K562 (cell line): ENCODE data around the gene TMEM234. TPM values are rescaled to one million over a fixed set of nuclear protein-coding genes. Genes with fewer than 3 reads are reported as not detected.
A peak's percentile ranks its signal among the peaks of the same experiment; 100 is the strongest.

Experiments used
- ELF4 ChIP-seq: fragments of 450-650 bp; formaldehyde crosslinking; IDR thresholded peaks from 2 replicates; pipeline ENCODE4 v1.4.0; 2022; ENCODE audit warnings: missing genetic modification characterization
- GTF2A2 ChIP-seq: IDR thresholded peaks from 2 replicates; pipeline ENCODE4 v1.6.1; 2016; ENCODE audit warnings: mild to moderate bottlenecking, missing genetic modification characterization, missing compliant biosample characterization
- PURB ChIP-seq: sonication (generic); formaldehyde crosslinking; IDR thresholded peaks from 2 replicates; pipeline ENCODE4 v1.9.0; 2021; ENCODE audit warnings: low read depth, mild to moderate bottlenecking, missing genetic modification reagents
- STAT5B ChIP-seq: fragments of 250-450 bp; sonication (Bioruptor Pico); IDR thresholded peaks from 2 replicates; pipeline ENCODE4 v1.8.0; 2021; ENCODE audit warnings: mild to moderate bottlenecking, inconsistent platforms
- U2AF1 ChIP-seq: fragments of 200-400 bp; formaldehyde crosslinking; optimal IDR thresholded peaks from 2 replicates; pipeline ENCODE3; 2017; ENCODE audit warnings: mild to moderate bottlenecking, low read depth, low read length, moderate library complexity
- ZC3H4 ChIP-seq: sonication (generic); formaldehyde crosslinking; IDR thresholded peaks from 2 replicates; pipeline ENCODE4 v1.9.0; 2021; ENCODE audit warnings: missing genetic modification reagents, borderline replicate concordance
- ZNF146 ChIP-seq: IDR thresholded peaks from one replicate; pipeline ENCODE4 v1.6.1; 2018; ENCODE audit warnings: missing compliant biosample characterization; ENCODE audit not compliant: unreplicated experiment
- polyA plus RNA-seq, 8 experiments: library from polyadenylated mRNA; depleted of rRNA in 4 of 8; stranded (reverse) in 5 of 8; unstranded in 3 of 8; fragments of >200 nt; fragmentation: Nextera tagmentation in 2 of 8; fragmentation: Illumina TruSeq in 1 of 8; extraction: Ambion mirVana in 2 of 8; extraction: Trizol in 1 of 8; gene quantifications; 2 replicates each; pipeline versions ENCODE4 v1.2.1 to v1.2.3, GENCODE V29; 2011 to 2014; ENCODE audit warnings: inconsistent platforms in 1 of 8, missing spikeins in 1 of 8
- total RNA-seq, 7 experiments: library from RNA; depleted of rRNA in 6 of 7; stranded (reverse); fragments of >200 nt in 6 of 7; fragmentation: Illumina TruSeq in 2 of 7; extraction: Trizol in 2 of 7; gene quantifications; 2 replicates each; pipeline versions ENCODE4 v1.2.1 to v1.2.3, GENCODE V29; 2011 to 2021; ENCODE audit warnings: low replicate concordance in 1 of 7
- TF ChIP-seq, protein P1 (sequence below): fragments of 450-650 bp; IDR thresholded peaks from 2 replicates; pipeline ENCODE4 v1.6.1; 2016; ENCODE audit warnings: low read depth

Gene TMEM234
- total and polyA plus RNA-seq, 9 of the 15 experiments (the other 6 are each of a cell fraction or from before 2014, with no cell fraction given) = 5.0 to 12.9 (median 7.6) TPM

DNA sequence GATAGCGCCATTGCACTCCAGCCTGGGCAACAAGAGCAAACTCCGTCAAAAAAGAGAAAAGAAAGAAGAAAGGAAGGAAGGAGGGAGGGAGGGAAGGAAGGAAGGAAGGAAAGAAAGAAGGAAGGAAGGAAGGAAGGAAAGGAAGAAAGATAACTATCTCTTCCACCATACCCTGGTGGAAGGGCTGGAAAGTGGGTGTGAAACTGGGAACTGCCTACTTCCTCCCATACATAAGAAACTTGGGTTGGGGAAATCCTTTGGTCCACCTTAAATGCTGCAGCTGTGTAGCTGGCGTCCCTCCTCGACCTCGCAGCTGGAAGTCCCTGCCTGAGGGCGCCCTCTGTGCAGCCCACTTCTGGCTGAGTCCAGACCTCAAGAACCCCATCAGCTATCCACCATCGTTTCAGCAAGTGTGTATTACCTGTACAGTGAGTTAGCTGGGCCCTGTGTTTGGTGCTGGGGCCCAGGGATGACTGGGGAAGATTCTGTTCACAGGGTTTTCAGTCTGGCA, 20.2 kb upstream of the TMEM234 start (continued):
- TF ChIP-seq STAT5B (no peak), GTF2A2 (tag) (no peak), ZC3H4 (CRISPR knock-in tag) (no peak), PURB (no peak), ELF4 (CRISPR knock-in tag) (peak; percentile 53; the same call in 1 of the 2 replicates), U2AF1 (no peak), ZNF146 (CRISPR knock-in tag) (no peak)
- TF ChIP-seq, protein P1, sequence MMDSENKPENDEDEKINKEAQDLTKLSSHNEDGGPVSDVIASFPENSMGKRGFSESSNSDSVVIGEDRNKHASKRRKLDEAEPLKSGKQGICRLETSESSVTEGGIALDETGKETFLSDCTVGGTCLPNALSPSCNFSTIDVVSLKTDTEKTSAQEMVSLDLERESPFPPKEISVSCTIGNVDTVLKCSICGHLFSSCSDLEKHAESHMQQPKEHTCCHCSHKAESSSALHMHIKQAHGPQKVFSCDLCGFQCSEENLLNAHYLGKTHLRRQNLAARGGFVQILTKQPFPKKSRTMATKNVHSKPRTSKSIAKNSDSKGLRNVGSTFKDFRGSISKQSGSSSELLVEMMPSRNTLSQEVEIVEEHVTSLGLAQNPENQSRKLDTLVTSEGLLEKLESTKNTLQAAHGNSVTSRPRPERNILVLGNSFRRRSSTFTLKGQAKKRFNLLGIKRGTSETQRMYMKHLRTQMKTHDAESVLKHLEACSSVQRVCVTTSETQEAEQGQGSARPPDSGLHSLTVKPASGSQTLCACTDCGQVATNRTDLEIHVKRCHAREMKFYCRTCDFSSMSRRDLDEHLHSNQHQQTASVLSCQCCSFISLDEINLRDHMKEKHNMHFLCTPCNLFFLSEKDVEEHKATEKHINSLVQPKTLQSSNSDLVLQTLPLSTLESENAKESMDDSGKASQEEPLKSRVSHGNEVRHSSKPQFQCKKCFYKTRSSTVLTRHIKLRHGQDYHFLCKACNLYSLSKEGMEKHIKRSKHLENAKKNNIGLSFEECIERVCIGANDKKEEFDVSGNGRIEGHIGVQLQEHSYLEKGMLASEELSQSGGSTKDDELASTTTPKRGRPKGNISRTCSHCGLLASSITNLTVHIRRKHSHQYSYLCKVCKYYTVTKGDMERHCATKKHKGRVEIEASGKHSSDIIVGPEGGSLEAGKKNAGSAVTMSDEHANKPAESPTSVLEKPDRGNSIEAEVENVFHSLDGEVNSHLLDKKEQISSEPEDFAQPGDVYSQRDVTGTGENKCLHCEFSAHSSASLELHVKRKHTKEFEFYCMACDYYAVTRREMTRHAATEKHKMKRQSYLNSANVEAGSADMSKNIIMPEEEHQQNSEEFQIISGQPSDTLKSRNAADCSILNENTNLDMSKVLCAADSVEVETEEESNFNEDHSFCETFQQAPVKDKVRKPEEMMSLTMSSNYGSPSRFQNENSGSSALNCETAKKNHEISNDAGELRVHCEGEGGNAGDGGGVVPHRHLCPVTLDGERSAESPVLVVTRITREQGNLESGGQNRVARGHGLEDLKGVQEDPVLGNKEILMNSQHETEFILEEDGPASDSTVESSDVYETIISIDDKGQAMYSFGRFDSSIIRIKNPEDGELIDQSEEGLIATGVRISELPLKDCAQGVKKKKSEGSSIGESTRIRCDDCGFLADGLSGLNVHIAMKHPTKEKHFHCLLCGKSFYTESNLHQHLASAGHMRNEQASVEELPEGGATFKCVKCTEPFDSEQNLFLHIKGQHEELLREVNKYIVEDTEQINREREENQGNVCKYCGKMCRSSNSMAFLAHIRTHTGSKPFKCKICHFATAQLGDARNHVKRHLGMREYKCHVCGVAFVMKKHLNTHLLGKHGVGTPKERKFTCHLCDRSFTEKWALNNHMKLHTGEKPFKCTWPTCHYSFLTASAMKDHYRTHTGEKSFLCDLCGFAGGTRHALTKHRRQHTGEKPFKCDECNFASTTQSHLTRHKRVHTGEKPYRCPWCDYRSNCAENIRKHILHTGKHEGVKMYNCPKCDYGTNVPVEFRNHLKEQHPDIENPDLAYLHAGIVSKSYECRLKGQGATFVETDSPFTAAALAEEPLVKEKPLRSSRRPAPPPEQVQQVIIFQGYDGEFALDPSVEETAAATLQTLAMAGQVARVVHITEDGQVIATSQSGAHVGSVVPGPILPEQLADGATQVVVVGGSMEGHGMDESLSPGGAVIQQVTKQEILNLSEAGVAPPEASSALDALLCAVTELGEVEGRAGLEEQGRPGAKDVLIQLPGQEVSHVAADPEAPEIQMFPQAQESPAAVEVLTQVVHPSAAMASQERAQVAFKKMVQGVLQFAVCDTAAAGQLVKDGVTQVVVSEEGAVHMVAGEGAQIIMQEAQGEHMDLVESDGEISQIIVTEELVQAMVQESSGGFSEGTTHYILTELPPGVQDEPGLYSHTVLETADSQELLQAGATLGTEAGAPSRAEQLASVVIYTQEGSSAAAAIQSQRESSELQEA = no peak
- TF ChIP-seq, all 486 proteins: peak for 32
